IMR-90 (cell line): ENCODE results near the gene ITGB4. TPM values are rescaled to one million over a fixed set of nuclear protein-coding genes. Genes with fewer than 3 reads are reported as not detected.

Experiments
- ATAC-seq: fragments of 200-7000 bp; cut with Tn5 transposase; 2 replicates; pipeline ENCODE4 v1.9.1; 2020; ENCODE audit warnings: low read depth, mild to moderate bottlenecking, moderate library complexity
- BruUV-seq: library from RNA; stranded (reverse); fragments of 400-500 nt; replicated peaks from 2 replicates; lab custom pipeline; 2021; lab: Mats Ljungman, UMichigan
- CTCF ChIA-PET: fragments of 300-600 bp; formaldehyde crosslinking; extraction: SDS; loops from one replicate; lab custom pipeline; 2021; ENCODE audit warnings: antibody characterized with exemption; lab: Yijun Ruan, JAX
- POLR2A ChIA-PET: fragments of 300-600 bp; sonication (Branson Sonifier 250); formaldehyde crosslinking; loops from one replicate; lab custom pipeline; 2022; ENCODE audit warnings: antibody characterized with exemption; ENCODE audit not compliant: unreplicated experiment; lab: Charles Lee
- DNase-seq: peaks from one replicate; pipeline ENCODE4 v3.0.0; 2013
- H2AFZ ChIP-seq: replicated peaks from 2 replicates; pipeline ENCODE3; 2013; ENCODE audit warnings: low read length, mild to moderate bottlenecking; ENCODE audit not compliant: poor library complexity
- H2AK5ac ChIP-seq: 2 replicates; pipeline ENCODE4 v1.6.1; 2013; ENCODE audit warnings: low read depth, low read length, inconsistent platforms
- H2AK9ac ChIP-seq: replicated peaks from 2 replicates; pipeline ENCODE3; 2013; ENCODE audit warnings: mild to moderate bottlenecking, low read depth, low read length, moderate library complexity; ENCODE audit not compliant: poor library complexity
- H2BK120ac ChIP-seq: 2 replicates; pipeline ENCODE4 v1.6.1; 2013; ENCODE audit warnings: low read depth, low read length, inconsistent platforms
- H2BK15ac ChIP-seq: 3 replicates; pipeline ENCODE4 v1.6.1; 2013; ENCODE audit warnings: low read depth, low read length, inconsistent platforms
- H2BK20ac ChIP-seq: 2 replicates; pipeline ENCODE4 v1.6.1; 2013; ENCODE audit warnings: low read depth, mild to moderate bottlenecking, inconsistent platforms, low read length, moderate library complexity
- H2BK5ac ChIP-seq: 2 replicates; pipeline ENCODE4 v1.6.1; 2013; ENCODE audit warnings: mild to moderate bottlenecking, low read depth, low read length, inconsistent platforms; ENCODE audit not compliant: poor library complexity, severe bottlenecking
- H3K14ac ChIP-seq: replicated peaks from 2 replicates; pipeline ENCODE4 v1.6.1; 2013; ENCODE audit warnings: low read depth, low read length, inconsistent platforms
- H3K18ac ChIP-seq: 2 replicates; pipeline ENCODE4 v1.6.1; 2013; ENCODE audit warnings: low read depth, low read length, control low read depth
- H3K23ac ChIP-seq: 2 replicates; pipeline ENCODE4 v1.6.1; 2013; ENCODE audit warnings: low read depth, low read length, inconsistent platforms
- H3K27ac ChIP-seq: 2 replicates; pipeline ENCODE4 v1.5.1; 2013; ENCODE audit warnings: mild to moderate bottlenecking, control low read depth, low read length; ENCODE audit not compliant: insufficient read depth
- H3K27me3 ChIP-seq: 2 replicates; pipeline ENCODE4 v1.6.1; 2013; ENCODE audit warnings: low read length; ENCODE audit not compliant: control insufficient read depth, insufficient read depth
- H3K36me3 ChIP-seq: 2 replicates; pipeline ENCODE4 v1.6.1; 2013; ENCODE audit warnings: low read length, mixed read lengths; ENCODE audit not compliant: control insufficient read depth, insufficient read depth
- H3K4ac ChIP-seq: 2 replicates; pipeline ENCODE4 v1.6.1; 2013; ENCODE audit warnings: low read depth, low read length, inconsistent platforms
- H3K4me1 ChIP-seq: 2 replicates; pipeline ENCODE4 v1.6.1; 2013; ENCODE audit warnings: low read length, mixed read lengths; ENCODE audit not compliant: control insufficient read depth, insufficient read depth
- H3K4me2 ChIP-seq: 2 replicates; pipeline ENCODE4 v1.6.1; 2013; ENCODE audit warnings: low read depth, mild to moderate bottlenecking, control low read depth, low read length, moderate library complexity
- H3K4me3 ChIP-seq: 2 replicates; pipeline ENCODE4 v1.5.1; 2013; ENCODE audit warnings: low read depth, mild to moderate bottlenecking, control low read depth, low read length, moderate library complexity; ENCODE audit not compliant: insufficient read depth
- H3K56ac ChIP-seq: 2 replicates; pipeline ENCODE4 v1.6.1; 2013; ENCODE audit warnings: low read length, inconsistent platforms; ENCODE audit not compliant: insufficient read depth; ENCODE audit errors: extremely low read depth
- H3K79me1 ChIP-seq, 2 experiments: 2 replicates each; pipeline ENCODE4 v1.6.1; 2013; ENCODE audit warnings: low read length in 2 of 2, inconsistent platforms in 1 of 2, low read depth in 1 of 2
- H3K9ac ChIP-seq: 2 replicates; pipeline ENCODE4 v1.6.1; 2013; ENCODE audit warnings: low read depth, low read length, control low read depth
- H3K9me1 ChIP-seq: 2 replicates; pipeline ENCODE4 v1.6.1; 2013; ENCODE audit warnings: low read length, inconsistent platforms; ENCODE audit not compliant: insufficient read depth
- H3K9me3 ChIP-seq: 2 replicates; pipeline ENCODE4 v1.6.1; 2013; ENCODE audit warnings: low read length; ENCODE audit not compliant: control insufficient read depth, insufficient read depth
- H4K20me1 ChIP-seq: 2 replicates; pipeline ENCODE4 v1.6.1; 2013; ENCODE audit warnings: low read length, inconsistent platforms; ENCODE audit not compliant: insufficient read depth
- H4K5ac ChIP-seq: 2 replicates; pipeline ENCODE4 v1.6.1; 2013; ENCODE audit warnings: mild to moderate bottlenecking, low read depth, low read length, control low read depth
- H4K8ac ChIP-seq, 2 experiments: 2 replicates each; pipeline ENCODE4 v1.6.1; 2013; ENCODE audit warnings: low read depth in 2 of 2, low read length in 2 of 2, control low read depth in 1 of 2, inconsistent platforms in 1 of 2
- H4K91ac ChIP-seq: 2 replicates; pipeline ENCODE4 v1.6.1; 2013; ENCODE audit warnings: low read depth, low read length, inconsistent platforms; ENCODE audit not compliant: insufficient read depth
- CEBPB ChIP-seq: IDR thresholded peaks from 2 replicates; pipeline ENCODE4 v1.6.1; 2012; ENCODE audit warnings: low read depth, low read length, improper control_type of control experiment
- CHD1 ChIP-seq: IDR thresholded peaks from 2 replicates; pipeline ENCODE4 v1.6.1; 2012; ENCODE audit warnings: low read depth, low read length, improper control_type of control experiment
- FOS ChIP-seq: fragments of 150-350 bp; IDR thresholded peaks from 2 replicates; pipeline ENCODE4 v1.6.1; 2016; ENCODE audit warnings: low read depth, low read length
- MAFK ChIP-seq: IDR thresholded peaks from 2 replicates; pipeline ENCODE4 v1.6.1; 2012; ENCODE audit warnings: low read depth, low read length, improper control_type of control experiment
- MAZ ChIP-seq: IDR thresholded peaks from 2 replicates; pipeline ENCODE4 v1.6.1; 2012; ENCODE audit warnings: low read depth, mild to moderate bottlenecking, low read length, improper control_type of control experiment, moderate library complexity, borderline replicate concordance
- MXI1 ChIP-seq: IDR thresholded peaks from 2 replicates; pipeline ENCODE4 v1.6.1; 2012; ENCODE audit warnings: low read depth, mild to moderate bottlenecking, low read length, moderate library complexity, borderline replicate concordance
- POLR2A ChIP-seq: IDR thresholded peaks from 2 replicates; pipeline ENCODE4 v1.6.1; 2012; ENCODE audit warnings: mild to moderate bottlenecking, low read depth, low read length
- RAD21 ChIP-seq: IDR thresholded peaks from 2 replicates; pipeline ENCODE4 v1.6.1; 2012; ENCODE audit warnings: low read length, improper control_type of control experiment
- RCOR1 ChIP-seq: IDR thresholded peaks from 2 replicates; pipeline ENCODE4 v1.6.1; 2012; ENCODE audit warnings: mild to moderate bottlenecking, low read length, improper control_type of control experiment; ENCODE audit not compliant: insufficient replicate concordance
- RFX5 ChIP-seq: IDR thresholded peaks from 2 replicates; pipeline ENCODE4 v1.8.0; 2012; ENCODE audit warnings: low read depth, mild to moderate bottlenecking, low read length, moderate library complexity
- SMC3 ChIP-seq: fragments of 150-350 bp; IDR thresholded peaks from 2 replicates; pipeline ENCODE4 v1.6.1; 2016; ENCODE audit warnings: low read depth, mild to moderate bottlenecking, antibody characterized with exemption, low read length, moderate library complexity
- WGBS, 2 experiments: methylation state at CpG; one replicate each; pipeline versions ENCODE4 v1.1.5 to v1.1.7; 2013; ENCODE audit warnings: missing lambda C conversion rate in 2 of 2; ENCODE audit not compliant: insufficient read length in 1 of 2; ENCODE audit errors: extremely low coverage in 2 of 2; 5-methylcytosine and 5-hydroxymethylcytosine counted together
- dilution Hi-C: fragments of 300-500 bp; cut with HindIII; formaldehyde crosslinking; loops from one replicate; pipeline ENCODE4 v1.14.3; 2018; ENCODE audit warnings: low sequenced_read_pairs; ENCODE audit not compliant: unreplicated experiment
- in situ Hi-C: fragments of 300-500 bp; cut with MboI; formaldehyde crosslinking; loops from 3 replicates; pipeline ENCODE4 v1.14.3; 2019; ENCODE audit warnings: low sequenced_read_pairs, inconsistent platforms, mixed read lengths
- intact Hi-C: fragments of 100-400 bp; cut with micrococcal nuclease; formaldehyde crosslinking; loops from 2 replicates; pipeline ENCODE4 v1.10.0; 2022
- polyA plus RNA-seq, 3 experiments: library from polyadenylated mRNA; depleted of rRNA; stranded (reverse); fragments of >200 nt; gene quantifications; 2 replicates each; pipeline ENCODE4 v1.2.3, GENCODE V29; 2012; ENCODE audit warnings: low replicate concordance in 1 of 3
- total RNA-seq: library from RNA; depleted of rRNA; stranded (reverse); fragments of >200 nt; gene quantifications from 2 replicates; pipeline ENCODE4 v1.2.3, GENCODE V29; 2012
- TF ChIP-seq, protein P1 (sequence below): conservative IDR thresholded peaks from 2 replicates; pipeline ENCODE4 v1.5.1; 2012; ENCODE audit warnings: mild to moderate bottlenecking, low read depth, low read length, improper control_type of control experiment
- TF ChIP-seq, protein P2 (sequence below): fragments of 150-350 bp; IDR thresholded peaks from 2 replicates; pipeline ENCODE4 v1.6.1; 2016; ENCODE audit warnings: low read depth, mild to moderate bottlenecking, low read length, moderate library complexity, borderline replicate concordance
- TF ChIP-seq, protein P3 (sequence below): fragments of 150-350 bp; IDR thresholded peaks from 2 replicates; pipeline ENCODE4 v1.6.1; 2017; ENCODE audit warnings: mild to moderate bottlenecking, antibody characterized with exemption, low read length, low read depth

The ITGB4 gene
- total and polyA plus RNA-seq, 2 of the 4 experiments (the other 2 are of a cell fraction): under 0.01 to 0.27 TPM

DNA sequence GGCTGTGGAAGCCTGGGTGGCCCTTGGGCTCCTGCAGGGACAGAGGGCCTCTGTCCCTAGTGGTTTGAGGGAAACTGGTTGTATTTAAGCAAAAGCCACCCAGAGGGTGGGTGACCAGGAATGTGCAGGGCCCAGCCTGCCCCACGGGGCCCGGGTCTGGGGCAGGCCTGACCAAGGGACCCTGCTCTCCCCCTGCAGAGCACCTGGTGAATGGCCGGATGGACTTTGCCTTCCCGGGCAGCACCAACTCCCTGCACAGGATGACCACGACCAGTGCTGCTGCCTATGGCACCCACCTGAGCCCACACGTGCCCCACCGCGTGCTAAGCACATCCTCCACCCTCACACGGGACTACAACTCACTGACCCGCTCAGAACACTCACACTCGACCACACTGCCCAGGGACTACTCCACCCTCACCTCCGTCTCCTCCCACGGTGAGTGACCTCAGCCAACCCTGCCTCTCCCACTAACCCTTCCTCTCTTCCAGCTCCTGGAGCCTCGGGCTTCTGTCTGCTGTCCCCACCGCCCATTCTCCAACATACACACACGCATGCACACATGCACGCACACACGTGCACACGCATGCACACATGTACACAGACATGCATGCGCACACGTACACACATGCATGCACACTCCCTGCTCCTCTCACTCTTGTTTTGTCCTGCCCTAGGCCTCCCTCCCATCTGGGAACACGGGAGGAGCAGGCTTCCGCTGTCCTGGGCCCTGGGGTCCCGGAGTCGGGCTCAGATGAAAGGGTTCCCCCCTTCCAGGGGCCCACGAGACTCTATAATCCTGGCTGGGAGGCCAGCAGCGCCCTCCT lies 33.3 kb downstream of the ITGB4 start:
- Histone ChIP-seq H4K8ac (peak overlapping the region; percentile 82 to 95; a peak in 2 of 4 replicates), H3K4me1 (peaks cover 6% of the 10 kb centered on the region), H2BK5ac (no peak overlapping the region), H3K14ac (no peak overlapping the region), H3K9me1 (peaks cover 3% of the 10 kb centered on the region; the same call in 1 of the 2 replicates), H3K23ac (no peak overlapping the region), H4K91ac (no peak overlapping the region; the same call in 1 of the 2 replicates), H2AFZ (peak overlapping the region; percentile 98), H3K4ac (no peak overlapping the region; the same call in 1 of the 2 replicates), H4K5ac (peak overlapping the region; percentile 52; the same call in 1 of the 2 replicates), H3K18ac (no peak overlapping the region), H2BK120ac (no peak overlapping the region), H2BK20ac (no peak overlapping the region), H3K56ac (no peak overlapping the region), H3K9me3 (no peaks in the 10 kb centered on the region), H4K20me1 (no peaks in the 10 kb centered on the region), H2AK9ac (peak overlapping the region; percentile 67), H3K27me3 (no peaks in the 10 kb centered on the region; the same call in 1 of the 2 replicates), H3K36me3 (no peaks in the 10 kb centered on the region), H2BK15ac (no peak overlapping the region), H3K4me2 (no peak overlapping the region), H3K27ac (no peak overlapping the region), H3K79me1 (no peaks in the 10 kb centered on the region), H2AK5ac (peak overlapping the region; percentile 70), H3K4me3 (no peak overlapping the region), H3K9ac (0 out of 2 replicates have a peak overlapping the region, but pooled peaks have one; percentile 36)
- 83% methylated on average over 20 of the region's 27 CpGs; no CpG with 5 or more reads in 1 of the 2 experiments for WGBS, 2 experiments
- no TSS peak for BruUV-seq
- CTCF ChIA-PET: interaction anchor here (0.9 to 1.9 kb wide), 6 partner anchors 7 to 121 kb away, joined by 3 to 16 read pairs (median 7); partner anchors contain the start of genes GALK1, SMIM5 and WBP2
- dilution Hi-C loops: no loop called here
- intact Hi-C loops: no loop called here
- DNase-seq: no peak
- TF ChIP-seq MXI1 (no peak), RCOR1 (no peak), FOS (no peak), MAZ (no peak), RFX5 (no peak), SMC3 (no peak), POLR2A (no peak), CHD1 (no peak), MAFK (no peak), RAD21 (no peak), CEBPB (no peak)
- TF ChIP-seq, protein P1, sequence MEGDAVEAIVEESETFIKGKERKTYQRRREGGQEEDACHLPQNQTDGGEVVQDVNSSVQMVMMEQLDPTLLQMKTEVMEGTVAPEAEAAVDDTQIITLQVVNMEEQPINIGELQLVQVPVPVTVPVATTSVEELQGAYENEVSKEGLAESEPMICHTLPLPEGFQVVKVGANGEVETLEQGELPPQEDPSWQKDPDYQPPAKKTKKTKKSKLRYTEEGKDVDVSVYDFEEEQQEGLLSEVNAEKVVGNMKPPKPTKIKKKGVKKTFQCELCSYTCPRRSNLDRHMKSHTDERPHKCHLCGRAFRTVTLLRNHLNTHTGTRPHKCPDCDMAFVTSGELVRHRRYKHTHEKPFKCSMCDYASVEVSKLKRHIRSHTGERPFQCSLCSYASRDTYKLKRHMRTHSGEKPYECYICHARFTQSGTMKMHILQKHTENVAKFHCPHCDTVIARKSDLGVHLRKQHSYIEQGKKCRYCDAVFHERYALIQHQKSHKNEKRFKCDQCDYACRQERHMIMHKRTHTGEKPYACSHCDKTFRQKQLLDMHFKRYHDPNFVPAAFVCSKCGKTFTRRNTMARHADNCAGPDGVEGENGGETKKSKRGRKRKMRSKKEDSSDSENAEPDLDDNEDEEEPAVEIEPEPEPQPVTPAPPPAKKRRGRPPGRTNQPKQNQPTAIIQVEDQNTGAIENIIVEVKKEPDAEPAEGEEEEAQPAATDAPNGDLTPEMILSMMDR: no peak
- TF ChIP-seq, protein P2, sequence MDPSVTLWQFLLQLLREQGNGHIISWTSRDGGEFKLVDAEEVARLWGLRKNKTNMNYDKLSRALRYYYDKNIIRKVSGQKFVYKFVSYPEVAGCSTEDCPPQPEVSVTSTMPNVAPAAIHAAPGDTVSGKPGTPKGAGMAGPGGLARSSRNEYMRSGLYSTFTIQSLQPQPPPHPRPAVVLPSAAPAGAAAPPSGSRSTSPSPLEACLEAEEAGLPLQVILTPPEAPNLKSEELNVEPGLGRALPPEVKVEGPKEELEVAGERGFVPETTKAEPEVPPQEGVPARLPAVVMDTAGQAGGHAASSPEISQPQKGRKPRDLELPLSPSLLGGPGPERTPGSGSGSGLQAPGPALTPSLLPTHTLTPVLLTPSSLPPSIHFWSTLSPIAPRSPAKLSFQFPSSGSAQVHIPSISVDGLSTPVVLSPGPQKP: no peak
- TF ChIP-seq, protein P3, sequence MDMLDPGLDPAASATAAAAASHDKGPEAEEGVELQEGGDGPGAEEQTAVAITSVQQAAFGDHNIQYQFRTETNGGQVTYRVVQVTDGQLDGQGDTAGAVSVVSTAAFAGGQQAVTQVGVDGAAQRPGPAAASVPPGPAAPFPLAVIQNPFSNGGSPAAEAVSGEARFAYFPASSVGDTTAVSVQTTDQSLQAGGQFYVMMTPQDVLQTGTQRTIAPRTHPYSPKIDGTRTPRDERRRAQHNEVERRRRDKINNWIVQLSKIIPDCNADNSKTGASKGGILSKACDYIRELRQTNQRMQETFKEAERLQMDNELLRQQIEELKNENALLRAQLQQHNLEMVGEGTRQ: no peak
- in situ Hi-C loops: no loop called here
- POLR2A ChIA-PET: no interaction called here
- ATAC-seq: no peak
